GM15510 (cell line): ENCODE results near the gene GSK3A.

ENCODE experiments used
- POLR2A ChIP-seq: IDR thresholded peaks from 3 replicates; pipeline ENCODE4 v1.6.1; 2011; ENCODE audit warnings: borderline replicate concordance; ENCODE audit not compliant: insufficient read length; ENCODE audit errors: extremely low read depth

Gene GSK3A

GRCh38 chr19:42216653-42217519 lies 25.5 kb downstream of the GSK3A start:
- TF ChIP-seq POLR2A, result no peak

- TF ChIP-seq POLR2A, result no peak
These were observed 27.5 kb downstream of the GSK3A start for GRCh38 chr19:42214810-42215485.

- TF ChIP-seq POLR2A, result no peak
These were observed 29.5 kb downstream of the GSK3A start for GRCh38 chr19:42212886-42213285.

- no peak for TF ChIP-seq POLR2A
These were observed 33.8 kb downstream of the GSK3A start for GRCh38 chr19:42208612-42209011.

GRCh38 chr19:42207767-42208271 lies 34.6 kb downstream of the GSK3A start:
- TF ChIP-seq POLR2A, result no peak

GRCh38 chr19:42206871-42207755 lies 35.3 kb downstream of the GSK3A start:
- TF ChIP-seq POLR2A, result no peak

- no peak for TF ChIP-seq POLR2A
These were observed 37.7 kb downstream of the GSK3A start for GRCh38 chr19:42204664-42205063.

- TF ChIP-seq POLR2A, result no peak
These were observed 38.7 kb downstream of the GSK3A start for GRCh38 chr19:42203700-42204099.

GRCh38 chr19:42202290-42202880 lies 40.0 kb downstream of the GSK3A start:
- no peak for TF ChIP-seq POLR2A

- TF ChIP-seq POLR2A, result peak; percentile 33
These were observed 40.7 kb downstream of the GSK3A start for GRCh38 chr19:42201489-42202289.

- TF ChIP-seq POLR2A, result no peak
These were observed 42.2 kb downstream of the GSK3A start for GRCh38 chr19:42200116-42200715.

- peak; percentile 22 for TF ChIP-seq POLR2A
These were observed 42.8 kb downstream of the GSK3A start for GRCh38 chr19:42199440-42200115.
